Mammary epithelial cell (primary cell): ENCODE results near the gene MAPK10.

Experiments
- CTCF ChIP-seq, 2 donors: IDR thresholded peaks in 1 of 2; conservative IDR thresholded peaks in 1 of 2; 2 replicates each; pipeline ENCODE4 v1.5.1; 2011 to 2012; ENCODE audit warnings: inconsistent platforms in 2 of 2, low read length in 2 of 2, mild to moderate bottlenecking in 2 of 2, control low read depth in 1 of 2, low read depth in 1 of 2; ENCODE audit not compliant: insufficient read depth in 1 of 2; ENCODE audit errors: extremely low read depth in 1 of 2
- EZH2 ChIP-seq: IDR thresholded peaks from 2 replicates; pipeline ENCODE4 v1.6.1; 2012; ENCODE audit warnings: low read length, inconsistent platforms, borderline replicate concordance

- TF ChIP-seq CTCF (conservative IDR thresholded peaks at IDR 0.05 in 1 of 2, IDR thresholded peaks at IDR 0.05 in 1 of 2; ENCODE audit: extremely low read depth in 1 of 2, insufficient read depth in 1 of 2, low read depth in 1 of 2, low read length in 2 of 2) (no peak), EZH2 (no peak)
These were observed 259.2 kb downstream of the MAPK10 start for GRCh38 chr4:86100539-86101215.
